Mononuclear cell (primary cell): ENCODE data around the gene ADAT3. TPM values are rescaled to one million over a fixed set of nuclear protein-coding genes. Genes with fewer than 3 reads are reported as not detected.

Source experiments
- H3K27me3 ChIP-seq: 2 replicates; pipeline ENCODE4 v1.6.0; 2011; ENCODE audit warnings: low read length, control low read depth; ENCODE audit not compliant: insufficient read depth
- H3K4me1 ChIP-seq: 2 replicates; pipeline ENCODE4 v1.5.1; 2011; ENCODE audit warnings: mild to moderate bottlenecking, low read length, control low read depth; ENCODE audit not compliant: insufficient read depth
- H3K4me3 ChIP-seq: 2 replicates; pipeline ENCODE4 v1.5.1; 2011; ENCODE audit warnings: mild to moderate bottlenecking, low read length, moderate library complexity
- H3K9me3 ChIP-seq: 2 replicates; pipeline ENCODE4 v1.5.1; 2011; ENCODE audit warnings: low read depth, mild to moderate bottlenecking, control low read depth, low read length
- total RNA-seq: library from RNA; depleted of rRNA; stranded (reverse); fragments of >200 nt; gene quantifications from one replicate; pipeline ENCODE4 v1.2.3, GENCODE V29; 2012

ADAT3 gene
- total RNA-seq, 1 donor: 2.9 TPM

DNA sequence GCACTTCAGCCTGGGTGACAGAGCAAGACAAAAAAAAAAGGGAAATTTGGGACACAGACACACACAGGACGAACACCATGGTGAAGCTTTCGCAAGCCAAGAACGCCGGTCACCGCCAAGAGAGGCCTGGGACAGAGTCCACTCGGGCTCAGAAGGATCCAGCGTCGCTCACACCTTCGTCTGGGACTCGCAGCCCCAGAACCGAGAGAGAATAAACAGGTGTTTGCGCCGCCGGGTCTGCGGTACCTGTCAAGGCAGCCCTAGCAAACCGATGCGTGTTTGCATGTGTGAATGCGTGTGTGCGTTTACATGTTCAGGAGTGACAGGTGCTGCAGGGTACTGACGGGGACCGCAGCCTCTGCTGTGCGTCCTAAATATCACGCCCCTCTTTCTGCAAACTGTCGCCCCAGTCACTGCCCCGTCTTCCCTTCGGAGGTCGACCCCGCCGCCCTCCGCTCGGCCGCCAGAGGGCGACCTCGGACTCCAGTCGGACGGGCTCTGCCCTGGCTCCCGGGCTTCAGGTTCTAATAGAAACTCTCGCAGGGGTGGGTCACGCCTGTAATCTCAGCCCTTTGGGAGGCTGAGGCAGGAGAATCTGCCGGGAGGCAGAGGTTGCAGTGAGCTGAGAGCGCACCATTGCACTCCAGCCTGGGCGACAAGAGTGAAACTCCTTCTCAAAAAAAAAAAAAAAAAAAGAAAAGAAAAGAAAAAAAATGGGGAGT lies 24.0 kb downstream of the ADAT3 start:
- Histone ChIP-seq H3K9me3 (no peaks in the 10 kb centered on the region), H3K4me1 (peaks cover 21% of the 10 kb centered on the region), H3K4me3 (peak overlapping the region; percentile 28), H3K27me3 (no peaks in the 10 kb centered on the region)

DNA sequence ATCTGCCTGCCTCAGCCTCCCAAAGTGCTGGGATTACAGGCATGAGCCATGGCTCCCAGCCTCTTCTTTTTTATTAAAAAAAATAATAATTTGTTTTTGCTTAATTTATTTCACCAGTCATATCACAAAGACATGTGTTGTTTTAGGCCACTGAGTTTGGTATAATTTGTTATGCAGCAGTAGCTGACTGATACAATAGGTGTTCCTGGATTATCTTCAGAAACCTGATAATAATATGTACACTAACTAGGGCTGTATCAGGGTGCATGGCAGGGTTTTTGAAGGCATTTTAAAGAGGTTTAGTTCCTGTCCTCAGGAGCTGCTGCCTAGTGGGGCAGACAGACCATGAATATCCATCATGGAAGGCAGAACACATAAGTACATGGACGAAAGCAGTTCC lies 26.2 kb downstream of the ADAT3 start:
- Histone ChIP-seq H3K4me1 (peaks cover 21% of the 10 kb centered on the region), H3K9me3 (no peaks in the 10 kb centered on the region), H3K27me3 (no peaks in the 10 kb centered on the region), H3K4me3 (no peak overlapping the region)

DNA sequence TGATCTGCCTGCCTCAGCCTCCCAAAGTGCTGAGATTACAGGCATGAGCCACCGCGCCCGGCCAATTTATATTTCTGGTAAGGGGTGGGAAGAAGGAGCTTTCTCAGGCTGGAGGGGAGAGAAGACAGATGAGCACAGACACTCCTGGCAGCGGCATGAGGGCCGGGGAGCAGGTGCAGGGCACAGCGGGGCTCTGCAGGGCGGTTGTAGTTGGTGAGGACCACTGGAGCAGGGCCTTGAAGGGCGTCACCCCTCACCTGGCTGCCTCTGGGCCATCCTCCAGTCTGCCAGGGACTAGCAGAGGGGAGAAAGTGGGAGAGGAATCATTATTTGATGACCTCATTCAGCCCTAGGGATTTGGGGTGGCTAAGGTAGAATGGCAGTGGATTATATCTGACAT lies 27.2 kb downstream of the ADAT3 start:
- H3K9me3 ChIP-seq: no peaks in the 10 kb centered on the region
- H3K4me1 ChIP-seq: peaks cover 21% of the 10 kb centered on the region
- H3K4me3 ChIP-seq: no peak overlapping the region
- H3K27me3 ChIP-seq: no peaks in the 10 kb centered on the region

DNA sequence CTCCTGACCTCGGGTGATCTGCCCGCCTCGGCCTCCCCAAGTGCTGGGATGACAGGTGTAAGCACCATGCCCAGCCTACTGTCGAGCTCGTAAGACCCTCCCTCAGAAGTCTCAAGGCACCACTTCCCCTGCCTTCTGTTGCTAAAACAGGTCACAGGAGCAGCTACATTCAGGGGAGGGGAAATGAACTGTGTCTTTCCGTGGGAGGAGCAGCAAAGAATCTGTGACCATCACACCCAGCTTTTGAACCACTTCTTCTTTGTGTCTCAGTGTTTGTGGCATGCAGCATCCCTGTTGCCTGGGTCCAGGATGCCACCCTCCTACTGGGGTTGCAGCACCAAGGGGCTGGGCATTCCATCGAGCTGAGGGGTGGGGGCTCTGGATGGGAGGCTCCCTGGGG lies 28.0 kb downstream of the ADAT3 start:
- peaks cover 21% of the 10 kb centered on the region for H3K4me1 ChIP-seq
- H3K4me3 ChIP-seq: no peak overlapping the region
- no peaks in the 10 kb centered on the region for H3K9me3 ChIP-seq
- no peaks in the 10 kb centered on the region for H3K27me3 ChIP-seq

DNA sequence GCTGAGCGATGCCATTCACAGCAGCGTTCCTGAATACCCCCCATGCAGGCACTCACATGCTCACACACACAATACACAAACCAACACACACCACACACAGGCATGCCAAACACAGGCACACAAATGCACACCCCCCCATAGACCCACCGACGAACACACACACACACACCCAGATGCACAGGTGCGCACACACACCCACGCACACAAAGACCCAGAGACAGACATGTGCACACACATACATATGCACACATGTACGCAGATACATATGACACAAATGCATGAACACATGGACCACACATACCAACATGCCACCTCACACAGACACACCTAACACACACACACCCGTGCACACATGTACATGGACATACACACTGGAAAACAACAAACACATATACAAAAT lies 28.7 kb downstream of the ADAT3 start:
- no peaks in the 10 kb centered on the region for H3K27me3 ChIP-seq
- no peak overlapping the region for H3K4me3 ChIP-seq
- peaks cover 19% of the 10 kb centered on the region for H3K4me1 ChIP-seq
- no peaks in the 10 kb centered on the region for H3K9me3 ChIP-seq

DNA sequence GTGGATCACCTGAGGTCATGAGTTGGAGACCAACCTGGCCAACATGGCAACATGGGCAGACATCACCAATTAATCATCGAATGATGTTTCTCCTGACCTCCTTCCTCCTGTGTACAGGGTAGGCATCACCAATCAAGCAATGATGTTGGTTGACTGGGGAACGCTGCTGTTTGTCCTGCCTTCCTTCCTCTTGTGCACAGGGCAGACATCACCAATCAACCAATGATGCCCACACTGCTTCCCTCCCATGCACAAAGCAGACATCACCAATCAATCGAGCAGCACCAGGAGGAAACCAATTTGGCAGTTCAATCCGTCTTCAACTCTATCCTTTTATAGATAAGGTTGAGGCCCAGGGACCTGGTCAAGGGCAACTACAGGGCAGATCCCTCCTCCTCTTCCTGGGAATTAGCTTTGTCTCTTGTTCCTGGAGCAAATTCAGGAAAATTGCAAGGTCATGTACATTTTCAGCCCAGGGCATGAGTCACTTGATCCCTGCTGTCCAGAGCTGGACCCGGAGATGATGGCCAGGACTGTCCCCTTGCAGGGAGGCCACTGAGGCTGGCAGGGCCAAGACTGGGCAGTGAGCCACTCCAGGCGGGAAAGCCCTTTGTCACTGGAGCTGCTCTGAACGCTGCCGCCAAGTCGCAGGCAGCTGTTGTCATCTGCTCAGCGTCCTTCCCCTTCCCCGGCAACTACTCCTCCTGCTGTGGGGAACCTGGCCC lies 30.4 kb downstream of the ADAT3 start:
- no peaks in the 10 kb centered on the region for H3K9me3 ChIP-seq
- H3K4me3 ChIP-seq: no peak overlapping the region
- H3K27me3 ChIP-seq: no peaks in the 10 kb centered on the region
- peaks cover 15% of the 10 kb centered on the region for H3K4me1 ChIP-seq

DNA sequence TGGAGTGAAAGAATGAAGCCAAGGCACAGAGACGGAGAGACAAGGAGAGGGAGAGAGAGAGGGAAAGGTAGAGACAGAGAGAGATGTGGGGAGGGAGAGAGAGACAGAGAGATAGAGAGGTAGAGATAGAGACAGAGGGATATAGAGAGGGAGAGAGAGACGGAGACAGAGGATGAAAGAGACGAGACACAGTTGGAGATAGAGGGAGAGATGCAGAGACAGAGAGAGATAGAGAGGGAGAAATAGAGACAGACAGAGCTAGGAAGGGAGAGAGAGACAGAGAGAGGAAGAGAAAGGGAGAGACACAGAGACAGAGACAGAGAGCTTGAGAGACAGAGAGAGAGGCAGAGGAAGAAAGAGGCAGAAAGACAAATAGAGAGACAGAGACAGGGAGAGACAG lies 31.2 kb downstream of the ADAT3 start:
- H3K4me1 ChIP-seq: peaks cover 15% of the 10 kb centered on the region
- no peaks in the 10 kb centered on the region for H3K9me3 ChIP-seq
- H3K27me3 ChIP-seq: no peaks in the 10 kb centered on the region
- no peak overlapping the region for H3K4me3 ChIP-seq

DNA sequence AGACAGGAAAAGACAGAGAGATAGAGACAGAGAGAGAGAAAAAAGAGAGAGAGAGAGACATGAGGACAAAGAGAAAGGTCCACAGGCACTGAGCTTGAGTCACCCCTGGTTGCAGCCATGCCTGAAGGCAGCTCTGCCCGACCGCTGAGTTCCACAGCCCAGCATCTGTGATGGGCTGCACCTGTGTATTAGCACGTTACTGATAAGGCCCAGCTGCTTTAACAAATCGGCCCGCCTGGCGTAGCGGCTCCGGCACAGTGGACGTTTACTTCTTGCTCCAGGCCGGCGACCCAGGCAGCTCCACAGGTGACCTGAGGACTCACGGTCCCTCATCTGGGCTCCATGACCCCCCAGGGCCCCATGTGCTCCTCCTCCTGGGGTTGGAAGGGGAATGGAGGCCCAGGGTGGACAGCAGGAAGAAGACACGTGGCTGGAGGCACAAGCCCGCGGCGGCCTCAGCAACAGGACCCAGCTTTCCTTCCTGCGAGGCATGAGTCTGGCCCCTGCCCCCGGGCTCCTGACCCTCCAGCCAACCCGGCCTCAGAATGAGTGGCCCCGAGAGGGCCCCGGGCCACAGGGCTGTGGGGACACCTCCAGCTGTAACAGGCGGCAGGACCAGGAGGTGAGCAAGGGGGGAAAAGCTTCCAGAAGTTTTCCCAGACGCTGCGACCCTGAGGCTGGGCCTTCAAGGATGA lies 31.9 kb downstream of the ADAT3 start:
- peaks cover 15% of the 10 kb centered on the region for H3K4me1 ChIP-seq

DNA sequence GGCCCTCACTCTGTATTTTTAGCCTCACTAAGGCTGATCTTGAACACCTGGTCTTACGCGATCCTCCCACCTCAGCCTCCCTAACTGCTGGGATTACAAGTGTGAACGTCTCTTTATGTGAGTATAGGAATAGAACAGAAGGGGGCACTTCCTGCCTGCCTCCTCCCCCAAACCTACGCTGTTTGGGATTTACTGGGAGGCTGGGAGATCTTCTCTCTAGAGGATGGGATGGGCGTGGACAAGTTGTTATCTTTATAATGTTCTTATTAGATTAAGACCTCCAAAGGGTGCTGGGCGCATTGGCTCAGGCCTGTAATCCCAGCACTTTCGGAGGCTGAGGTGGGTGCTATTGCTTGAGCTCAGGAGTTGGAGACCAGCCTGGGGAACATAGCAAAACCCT lies 32.9 kb downstream of the ADAT3 start:
- Histone ChIP-seq H3K4me1 (peaks cover 18% of the 10 kb centered on the region), H3K27me3 (no peaks in the 10 kb centered on the region), H3K9me3 (no peaks in the 10 kb centered on the region), H3K4me3 (no peak overlapping the region)

More for the DNA sequence above, 31.9 kb downstream of the ADAT3 start:
- no peaks in the 10 kb centered on the region for H3K9me3 ChIP-seq
- no peak overlapping the region for H3K4me3 ChIP-seq
- H3K27me3 ChIP-seq: no peaks in the 10 kb centered on the region

DNA sequence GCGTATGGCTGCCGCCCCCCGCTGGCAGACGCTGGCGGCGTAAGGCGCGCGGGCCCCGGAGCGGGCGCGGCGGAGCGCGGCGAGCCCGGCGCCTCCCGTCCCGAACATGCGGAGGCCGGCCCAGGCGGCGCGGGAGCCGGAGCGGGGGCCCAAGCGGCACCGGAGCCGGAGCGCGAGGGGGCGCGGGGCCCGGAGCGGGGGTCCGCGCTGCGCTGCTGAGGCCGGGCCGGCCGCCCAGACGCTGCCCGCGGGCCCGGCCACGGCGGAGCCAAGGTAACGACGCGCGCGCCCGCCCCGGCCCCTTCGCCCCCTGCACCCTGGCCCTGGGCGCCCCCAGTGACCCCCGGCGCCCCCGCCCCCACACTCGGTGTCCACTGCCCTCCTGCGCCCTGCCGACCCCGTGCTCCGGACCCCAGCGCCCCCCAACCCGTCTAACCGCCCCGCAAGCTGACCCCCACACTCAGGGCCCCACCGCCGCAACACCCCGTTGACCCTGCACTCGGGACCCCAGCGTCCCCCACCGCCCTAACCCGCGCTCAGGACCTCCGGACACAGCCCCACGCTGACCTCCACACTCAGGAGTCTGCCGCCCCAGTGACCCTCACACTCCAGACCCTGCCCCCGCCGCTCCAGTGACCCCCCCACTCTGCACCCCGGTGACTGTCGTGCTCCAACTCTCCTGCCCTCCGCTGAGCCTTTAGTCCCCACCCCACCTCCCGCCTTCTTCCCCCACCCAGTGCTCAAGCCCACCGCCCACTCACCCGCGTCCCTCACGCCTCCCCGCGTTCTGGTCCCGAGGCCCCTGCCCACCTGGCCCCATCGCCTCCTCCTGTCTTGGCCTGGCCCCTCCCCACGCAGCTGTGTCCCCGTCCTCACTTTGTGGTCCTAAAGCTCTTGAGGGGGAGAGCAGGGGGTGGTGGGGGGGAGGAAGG lies 36.2 kb downstream of the ADAT3 start, which contains the start of gene CSNK1G2:
CSNK1G2 (plus strand) TSS at position 27 of the 932 bp plus-strand sequence. CDS start 28,601 bp downstream, outside the sequence.
- Histone ChIP-seq H3K4me1 (peaks cover 37% of the 10 kb centered on the region), H3K27me3 (no peaks in the 10 kb centered on the region), H3K4me3 (peak within 1 kb of the TSS; percentile 80), H3K9me3 (no peaks in the 10 kb centered on the region)

DNA sequence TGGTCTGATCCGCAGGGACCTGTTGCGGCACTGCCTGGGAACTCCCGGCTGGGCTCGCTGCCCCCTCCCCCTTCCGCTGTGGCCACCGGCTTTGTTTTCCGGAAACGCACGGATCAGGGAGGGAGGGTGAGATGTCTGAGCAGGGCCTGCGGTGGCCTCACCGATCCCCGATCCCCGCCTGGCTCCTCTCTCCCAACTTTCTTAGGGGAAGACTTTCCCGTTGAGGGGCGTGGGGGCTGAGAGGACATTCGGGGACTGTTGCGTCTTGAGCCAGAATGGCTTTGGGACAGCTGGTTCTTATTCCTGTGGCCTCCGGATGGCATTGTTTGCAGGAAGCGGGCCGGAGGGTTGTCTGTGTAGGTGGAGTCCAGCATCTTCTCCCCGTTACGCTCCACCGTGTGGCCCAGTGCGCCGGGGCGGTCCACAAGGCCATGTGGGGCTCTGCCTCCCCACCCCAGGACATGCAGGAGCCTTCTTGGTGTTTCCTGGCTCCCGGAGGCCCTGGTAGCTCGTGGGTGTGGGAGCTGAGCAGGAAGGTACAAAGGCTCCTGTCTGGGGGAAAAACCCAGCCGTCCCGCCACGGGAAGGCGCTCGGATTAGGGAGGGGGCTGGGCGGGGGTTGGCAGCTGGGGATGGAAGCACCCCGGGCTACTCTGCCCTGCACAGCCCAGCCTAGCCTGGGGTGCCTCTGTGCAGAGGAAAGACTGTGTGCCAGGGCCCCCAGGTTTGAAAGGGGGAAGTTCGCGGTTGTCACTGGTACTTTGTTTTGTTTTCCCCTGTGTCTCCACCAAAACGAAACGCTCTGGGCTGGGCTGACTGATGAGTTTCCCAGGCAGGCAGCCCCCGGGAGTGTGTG lies 37.1 kb downstream of the ADAT3 start:
- Histone ChIP-seq H3K9me3 (no peaks in the 10 kb centered on the region), H3K4me3 (peak overlapping the region; percentile 80), H3K27me3 (no peaks in the 10 kb centered on the region), H3K4me1 (peaks cover 43% of the 10 kb centered on the region)

DNA sequence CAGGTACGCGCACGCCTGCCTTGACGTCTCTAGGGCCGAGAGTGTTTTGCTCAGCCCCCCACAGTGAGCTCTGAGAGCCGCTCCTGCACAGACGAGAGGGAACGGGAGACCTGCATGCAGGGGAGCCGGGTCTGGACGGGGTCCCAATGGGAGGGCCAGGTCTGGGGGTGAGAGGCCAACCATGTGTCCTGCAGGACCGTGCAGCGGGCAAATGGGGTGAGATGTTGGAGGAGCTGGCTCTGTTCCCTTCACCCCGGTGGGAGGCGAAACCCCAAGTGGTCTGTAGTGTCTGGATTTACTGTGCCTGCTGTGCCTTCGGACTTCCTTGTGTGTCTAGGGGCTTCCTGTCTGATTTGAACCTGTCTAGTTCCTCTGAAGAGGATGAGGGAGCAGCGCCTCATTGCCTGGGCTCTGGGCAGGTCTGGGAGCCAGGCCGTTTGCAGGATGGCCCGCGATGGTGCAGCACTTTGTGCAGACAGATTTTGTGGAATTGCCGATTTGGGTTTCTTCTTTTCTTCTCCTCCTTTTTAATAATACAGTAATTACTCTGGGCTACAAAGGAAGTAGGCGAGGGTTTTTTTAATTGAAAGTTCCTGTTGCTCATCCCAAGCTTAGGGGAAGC lies 37.8 kb downstream of the ADAT3 start:
- H3K27me3 ChIP-seq: no peaks in the 10 kb centered on the region
- H3K9me3 ChIP-seq: no peaks in the 10 kb centered on the region
- H3K4me1 ChIP-seq: peaks cover 51% of the 10 kb centered on the region
- peak overlapping the region; percentile 80 for H3K4me3 ChIP-seq

DNA sequence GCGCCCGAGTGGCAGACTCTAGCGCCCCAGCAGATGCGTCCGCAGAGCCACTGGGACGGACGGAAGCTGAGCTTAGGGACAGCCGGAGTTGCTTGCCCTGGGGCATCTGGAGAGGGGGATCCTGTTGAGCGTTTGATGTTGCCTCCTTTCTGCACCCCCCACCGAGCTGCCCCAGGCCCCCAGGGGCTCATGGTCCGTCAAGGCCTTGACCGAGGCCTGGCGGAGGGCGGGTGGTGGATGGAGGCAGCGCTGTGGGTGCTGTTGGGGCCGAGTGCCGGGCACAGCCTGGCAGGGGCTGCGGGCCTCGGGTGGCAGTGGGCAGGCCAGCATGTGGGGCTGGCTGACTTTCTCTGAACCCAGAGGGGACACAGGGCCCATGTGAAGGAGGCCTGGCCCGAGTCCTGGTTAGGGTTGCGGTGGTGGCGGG lies 38.5 kb downstream of the ADAT3 start:
- no peaks in the 10 kb centered on the region for H3K9me3 ChIP-seq
- no peaks in the 10 kb centered on the region for H3K27me3 ChIP-seq
- H3K4me1 ChIP-seq: peaks cover 56% of the 10 kb centered on the region
- H3K4me3 ChIP-seq: peak overlapping the region; percentile 80
